ENCODE results near the gene PHLPP2. TPM values are rescaled to one million over a fixed set of nuclear protein-coding genes. Genes with fewer than 3 reads are reported as not detected.

The PHLPP2 gene
- total and polyA plus RNA-seq, 7 donors = 8.2 to 19.0 (median 11.4) TPM

DNA sequence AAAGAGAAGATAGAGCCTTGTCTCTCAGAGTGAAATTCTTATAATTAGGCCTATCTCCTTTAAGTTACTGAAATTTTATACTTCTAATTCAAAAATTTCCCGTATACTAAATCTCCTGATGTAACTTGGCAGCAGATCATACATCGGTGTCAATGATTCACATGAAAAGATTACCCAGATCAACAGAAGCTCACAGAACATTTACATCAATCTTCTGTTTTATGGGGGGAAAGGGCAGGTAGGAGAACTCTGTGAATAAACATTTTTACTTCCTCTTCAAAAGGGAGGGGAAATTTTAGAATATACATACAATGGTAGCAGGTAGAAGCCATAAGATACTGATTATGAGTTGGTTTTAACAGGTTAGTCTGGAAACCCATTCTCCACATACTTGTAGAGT is 43.1 kb downstream of the PHLPP2 start:
- H3K9me3 ChIP-seq = no peaks in the 10 kb centered on the region
- H3K27ac ChIP-seq = no peak overlapping the region
- TF ChIP-seq EP300 (IDR thresholded peaks at IDR 0.05) = no peak
- WGBS, 2 donors = 19 to 61% methylated on average over 2 of the region's 2 CpGs
- H3K36me3 ChIP-seq = peaks cover 0 to 98% (median 14%) of the 10 kb centered on the region in 4 donors
- no peaks in the 10 kb centered on the region for H3K27me3 ChIP-seq
- H3K4me3 ChIP-seq = no peak overlapping the region
- no peaks in the 10 kb centered on the region for H3K4me1 ChIP-seq
- intact Hi-C loops (cut with DNase I) = no loop called here
- DNase-seq = no peak

- no peaks in the 10 kb centered on the region for H3K9me3 ChIP-seq
- intact Hi-C loops (cut with DNase I) = no loop called here
- no peak overlapping the region for H3K4me3 ChIP-seq
- H3K27ac ChIP-seq = no peak overlapping the region
- H3K4me1 ChIP-seq = no peaks in the 10 kb centered on the region
- H3K27me3 ChIP-seq = no peaks in the 10 kb centered on the region
- TF ChIP-seq, protein P1, sequence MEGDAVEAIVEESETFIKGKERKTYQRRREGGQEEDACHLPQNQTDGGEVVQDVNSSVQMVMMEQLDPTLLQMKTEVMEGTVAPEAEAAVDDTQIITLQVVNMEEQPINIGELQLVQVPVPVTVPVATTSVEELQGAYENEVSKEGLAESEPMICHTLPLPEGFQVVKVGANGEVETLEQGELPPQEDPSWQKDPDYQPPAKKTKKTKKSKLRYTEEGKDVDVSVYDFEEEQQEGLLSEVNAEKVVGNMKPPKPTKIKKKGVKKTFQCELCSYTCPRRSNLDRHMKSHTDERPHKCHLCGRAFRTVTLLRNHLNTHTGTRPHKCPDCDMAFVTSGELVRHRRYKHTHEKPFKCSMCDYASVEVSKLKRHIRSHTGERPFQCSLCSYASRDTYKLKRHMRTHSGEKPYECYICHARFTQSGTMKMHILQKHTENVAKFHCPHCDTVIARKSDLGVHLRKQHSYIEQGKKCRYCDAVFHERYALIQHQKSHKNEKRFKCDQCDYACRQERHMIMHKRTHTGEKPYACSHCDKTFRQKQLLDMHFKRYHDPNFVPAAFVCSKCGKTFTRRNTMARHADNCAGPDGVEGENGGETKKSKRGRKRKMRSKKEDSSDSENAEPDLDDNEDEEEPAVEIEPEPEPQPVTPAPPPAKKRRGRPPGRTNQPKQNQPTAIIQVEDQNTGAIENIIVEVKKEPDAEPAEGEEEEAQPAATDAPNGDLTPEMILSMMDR (IDR thresholded peaks at IDR 0.05) = no peak
- TF ChIP-seq EP300 (IDR thresholded peaks at IDR 0.05) (no peak), POLR2AphosphoS5 (IDR thresholded peaks at IDR 0.05) (no peak), POLR2A (IDR thresholded peaks at IDR 0.05) (no peak)
- no peak for DNase-seq
- peaks cover 6 to 88% (median 22%) of the 10 kb centered on the region in 4 donors for H3K36me3 ChIP-seq
- 87 to 91% methylated on average over 5 of the region's 5 CpGs for WGBS, 2 donors
Observed at GRCh38 chr16:71676236-71676635, 48.3 kb downstream of the PHLPP2 start.

GRCh38 chr16:71675380-71675779 is 49.1 kb downstream of the PHLPP2 start:
- no peak for TF ChIP-seq EP300 (IDR thresholded peaks at IDR 0.05)
- no peak for TF ChIP-seq POLR2AphosphoS5 (IDR thresholded peaks at IDR 0.05)
- TF ChIP-seq, protein P1 (IDR thresholded peaks at IDR 0.05) = no peak
- TF ChIP-seq POLR2A (IDR thresholded peaks at IDR 0.05) = no peak
- 61 to 75% methylated on average over 3 of the region's 3 CpGs for WGBS, 2 donors

DNA sequence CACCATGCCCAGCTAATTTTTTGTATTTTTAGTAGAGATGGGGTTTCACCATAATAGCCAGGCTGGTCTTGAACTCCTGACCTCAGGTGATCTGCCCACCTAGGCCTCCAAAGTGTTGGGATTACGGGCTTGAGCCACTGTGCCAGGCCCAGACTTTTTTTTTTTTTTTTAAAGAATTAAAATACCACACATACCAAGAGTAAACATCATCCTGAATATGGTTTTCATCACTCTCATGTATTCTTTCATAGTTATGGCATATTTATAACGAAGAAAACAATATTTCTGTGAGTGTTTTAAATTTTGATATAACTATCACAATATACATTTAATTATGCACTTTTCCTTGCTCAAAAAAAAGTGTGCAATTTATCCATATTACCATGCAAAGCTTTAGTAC is 50.3 kb downstream of the PHLPP2 start:
- intact Hi-C loops (cut with DNase I) = no loop called here
- WGBS, 2 donors = 95 to 96% methylated on average over 2 of the region's 2 CpGs
- H3K36me3 ChIP-seq = peaks cover 6 to 87% (median 32%) of the 10 kb centered on the region in 4 donors
- TF ChIP-seq EP300 (IDR thresholded peaks at IDR 0.05) (no peak), POLR2A (IDR thresholded peaks at IDR 0.05) (no peak), POLR2AphosphoS5 (IDR thresholded peaks at IDR 0.05) (no peak)
- TF ChIP-seq, protein P1 (IDR thresholded peaks at IDR 0.05) = no peak
- DNase-seq = no peak
- no peak overlapping the region for H3K27ac ChIP-seq
- no peak overlapping the region for H3K4me3 ChIP-seq
- H3K27me3 ChIP-seq = no peaks in the 10 kb centered on the region
- no peaks in the 10 kb centered on the region for H3K9me3 ChIP-seq
- H3K4me1 ChIP-seq = no peaks in the 10 kb centered on the region

More at GRCh38 chr16:71675380-71675779, 49.1 kb downstream of the PHLPP2 start:
- Histone ChIP-seq H3K36me3 (peaks cover 6 to 87% (median 24%) of the 10 kb centered on the region in 4 donors), H3K27me3 (no peaks in the 10 kb centered on the region), H3K4me1 (no peaks in the 10 kb centered on the region), H3K4me3 (no peak overlapping the region), H3K9me3 (no peaks in the 10 kb centered on the region), H3K27ac (no peak overlapping the region)
- intact Hi-C loops (cut with DNase I) = no loop called here
- no peak for DNase-seq

DNA sequence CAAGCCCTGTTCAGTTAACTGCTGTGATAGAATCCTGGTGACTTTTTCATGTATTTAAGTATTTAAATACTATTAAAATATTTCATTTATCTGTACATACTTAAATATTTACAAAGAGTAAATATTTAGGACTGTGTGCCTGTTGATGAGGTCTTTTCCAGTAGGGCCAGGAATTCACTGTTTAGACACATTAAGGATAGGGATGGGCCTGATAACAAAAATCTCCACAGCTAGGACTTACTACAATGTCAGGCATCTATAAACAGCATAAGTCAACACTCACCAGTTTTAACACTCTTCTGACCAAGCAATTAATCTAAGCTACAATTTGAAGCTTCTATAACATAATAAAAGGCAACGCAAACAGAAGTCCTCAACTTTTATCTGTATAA is 50.9 kb downstream of the PHLPP2 start:
- peaks cover 6 to 87% (median 33%) of the 10 kb centered on the region in 4 donors for H3K36me3 ChIP-seq
- WGBS, 2 donors = 46 to 85% methylated on average over 1 of the region's 1 CpG
- intact Hi-C loops (cut with DNase I) = no loop called here

More for the DNA sequence above, 50.9 kb downstream of the PHLPP2 start:
- Histone ChIP-seq H3K9me3 (no peaks in the 10 kb centered on the region), H3K27ac (no peak overlapping the region), H3K4me3 (no peak overlapping the region), H3K4me1 (no peaks in the 10 kb centered on the region), H3K27me3 (no peaks in the 10 kb centered on the region)
- no peak for DNase-seq
- TF ChIP-seq POLR2A (IDR thresholded peaks at IDR 0.05) (no peak), EP300 (IDR thresholded peaks at IDR 0.05) (no peak), POLR2AphosphoS5 (IDR thresholded peaks at IDR 0.05) (no peak)
- TF ChIP-seq, protein P1 (IDR thresholded peaks at IDR 0.05) = no peak
